Measurements from ENCODE around the gene KCTD7. TPM values are rescaled to one million over a fixed set of nuclear protein-coding genes. Genes with fewer than 3 reads are reported as not detected.
"Not testable (repeated sequence)": the region's sequence is repeated elsewhere in the genome, so short reads cannot be mapped to it uniquely, and the experiment has no call there.

KCTD7 gene
- polyA plus RNA-seq, 5 donors = 25.3 to 32.4 (median 30.3) TPM

GRCh38 chr7:66679633-66680244 is 51.1 kb downstream of the KCTD7 start:
- no peak for DNase-seq

- peak; percentile 95 to 96 for DNase-seq
Measured at GRCh38 chr7:66681491-66682349, 53.0 kb downstream of the KCTD7 start.

GRCh38 chr7:66682350-66683093 is 53.8 kb downstream of the KCTD7 start:
- no peak for DNase-seq

- DNase-seq = not testable (repeated sequence)
Measured at GRCh38 chr7:66683094-66683769, 54.6 kb downstream of the KCTD7 start.

- DNase-seq = no peak
Measured at GRCh38 chr7:66683770-66684123, 55.1 kb downstream of the KCTD7 start.

- DNase-seq = not testable (repeated sequence)
Measured at GRCh38 chr7:66685663-66686062, 57.0 kb downstream of the KCTD7 start.

- no peak for DNase-seq
Measured at GRCh38 chr7:66687186-66687585, 58.5 kb downstream of the KCTD7 start.

GRCh38 chr7:66687672-66688071 is 59.0 kb downstream of the KCTD7 start:
- DNase-seq = not testable (repeated sequence)

GRCh38 chr7:66689081-66689480 is 60.4 kb downstream of the KCTD7 start:
- DNase-seq = no peak

GRCh38 chr7:66693331-66693730 is 64.7 kb downstream of the KCTD7 start:
- DNase-seq = no peak

Other genes starting within 250 kb of the KCTD7 start
- gene RABGEF1, start 111.9 kb downstream of the KCTD7 start, polyA plus RNA-seq (ENCODE audit: insufficient read depth in 1 of 5, insufficient read length in 5 of 5, low replicate concordance in 1 of 5) = 10 to 100 TPM; 29.4 to 38.8 (median 36.8) TPM

Measured in right lung (tissue), 5 donors.